Trophoblast cell (in vitro differentiated cells and primary cell): ENCODE data around the gene ZNF610. TPM values are rescaled to one million over a fixed set of nuclear protein-coding genes. Genes with fewer than 3 reads are reported as not detected.
"Not testable (repeated sequence)": the region's sequence is repeated elsewhere in the genome, so short reads cannot be mapped to it uniquely, and the experiment has no call there.

Experiments used
- DNase-seq, 2 donors: peaks; one replicate each; pipeline ENCODE4 v3.0.0-alpha.2; 2016
- H2AFZ ChIP-seq: 2 replicates; pipeline ENCODE4 v1.6.1; 2013; ENCODE audit warnings: low read length, moderate library complexity, mild to moderate bottlenecking; ENCODE audit not compliant: insufficient read depth, poor library complexity
- H2AK5ac ChIP-seq: 2 replicates; pipeline ENCODE4 v1.6.1; 2013; ENCODE audit warnings: mild to moderate bottlenecking, low read length
- H2BK120ac ChIP-seq: 2 replicates; pipeline ENCODE4 v1.6.1; 2013; ENCODE audit warnings: low read length, mild to moderate bottlenecking, moderate library complexity; ENCODE audit not compliant: insufficient read depth, poor library complexity
- H2BK12ac ChIP-seq: 2 replicates; pipeline ENCODE4 v1.6.1; 2013; ENCODE audit warnings: mild to moderate bottlenecking, low read length, moderate library complexity
- H2BK5ac ChIP-seq: 2 replicates; pipeline ENCODE4 v1.6.1; 2013; ENCODE audit warnings: low read length, low read depth, moderate library complexity, mild to moderate bottlenecking; ENCODE audit not compliant: poor library complexity
- H3K14ac ChIP-seq: 2 replicates; pipeline ENCODE4 v1.6.1; 2013; ENCODE audit warnings: mild to moderate bottlenecking, low read length
- H3K18ac ChIP-seq: 2 replicates; pipeline ENCODE4 v1.6.1; 2013; ENCODE audit warnings: mild to moderate bottlenecking, low read length
- H3K23ac ChIP-seq: 2 replicates; pipeline ENCODE4 v1.6.1; 2013; ENCODE audit warnings: low read length
- H3K27ac ChIP-seq: 2 replicates; pipeline ENCODE4 v1.5.1; 2013; ENCODE audit warnings: low read depth, mild to moderate bottlenecking, inconsistent platforms, low read length, moderate library complexity
- H3K27me3 ChIP-seq: 2 replicates; pipeline ENCODE4 v1.6.1; 2013; ENCODE audit warnings: inconsistent platforms, mild to moderate bottlenecking, low read length, moderate library complexity; ENCODE audit not compliant: insufficient read depth
- H3K36me3 ChIP-seq, 2 experiments: 1 replicate in 1 of 2; 2 replicates in 1 of 2; pipeline ENCODE4 v1.6.1; 2013; ENCODE audit warnings: low read length in 2 of 2, mild to moderate bottlenecking in 2 of 2, moderate library complexity in 1 of 2; ENCODE audit not compliant: insufficient read depth in 2 of 2, control insufficient read depth in 1 of 2
- H3K4ac ChIP-seq: 2 replicates; pipeline ENCODE4 v1.6.1; 2013; ENCODE audit warnings: low read depth, mild to moderate bottlenecking, low read length, moderate library complexity
- H3K4me1 ChIP-seq, 2 experiments: 1 replicate in 1 of 2; 2 replicates in 1 of 2; pipeline ENCODE4 v1.6.1; 2013; ENCODE audit warnings: low read length in 2 of 2, mild to moderate bottlenecking in 2 of 2, moderate library complexity in 1 of 2; ENCODE audit not compliant: insufficient read depth in 2 of 2, control insufficient read depth in 1 of 2
- H3K4me2 ChIP-seq: 2 replicates; pipeline ENCODE4 v1.6.1; 2013; ENCODE audit warnings: inconsistent platforms, mild to moderate bottlenecking, low read length, moderate library complexity
- H3K4me3 ChIP-seq: 2 replicates; pipeline ENCODE4 v1.5.1; 2013; ENCODE audit warnings: mild to moderate bottlenecking, low read depth, low read length, inconsistent platforms
- H3K79me1 ChIP-seq: one replicate; pipeline ENCODE4 v1.6.1; 2013; ENCODE audit warnings: low read length
- H3K79me2 ChIP-seq: 2 replicates; pipeline ENCODE4 v1.6.1; 2013; ENCODE audit warnings: low read length, mild to moderate bottlenecking; ENCODE audit not compliant: control insufficient read depth, insufficient read depth, poor library complexity
- H3K9ac ChIP-seq: 2 replicates; pipeline ENCODE4 v1.6.1; 2013; ENCODE audit warnings: mild to moderate bottlenecking, low read length
- H3K9me3 ChIP-seq: 2 replicates; pipeline ENCODE4 v1.6.1; 2013; ENCODE audit warnings: low read depth, mild to moderate bottlenecking, control low read depth, inconsistent platforms, low read length; ENCODE audit not compliant: insufficient read depth
- H4K12ac ChIP-seq: 2 replicates; pipeline ENCODE4 v1.6.1; 2013; ENCODE audit warnings: low read depth, mild to moderate bottlenecking, low read length, moderate library complexity
- H4K8ac ChIP-seq: 2 replicates; pipeline ENCODE4 v1.6.1; 2013; ENCODE audit warnings: low read depth, mild to moderate bottlenecking, low read length, moderate library complexity
- H4K91ac ChIP-seq: one replicate; pipeline ENCODE4 v1.6.1; 2013; ENCODE audit warnings: low read depth, mild to moderate bottlenecking, low read length, moderate library complexity
- WGBS: extraction: QIAGEN DNeasy Blood & Tissue Kit; methylation state at CpG from one replicate; pipeline ENCODE4 v1.1.7; 2013; ENCODE audit warnings: missing lambda C conversion rate; ENCODE audit not compliant: insufficient read length, insufficient coverage; ENCODE audit errors: extremely low coverage; 5-methylcytosine and 5-hydroxymethylcytosine counted together
- polyA plus RNA-seq: library from polyadenylated mRNA; stranded (reverse); fragments of 200-250 nt; gene quantifications from 2 replicates; pipeline ENCODE4 v1.2.3, GENCODE V29; 2013

Gene ZNF610
- polyA plus RNA-seq = 4.7 and 5.2 TPM in 2 replicates

- Histone ChIP-seq H3K4me2 (peak within 1 kb of the TSS; percentile 95), H4K12ac (peak within 1 kb of the TSS; percentile 85), H3K9me3 (peaks cover 19% of the 10 kb centered on the region), H2BK120ac (peak within 1 kb of the TSS; percentile 72), H3K14ac (peak within 1 kb of the TSS; percentile 89), H4K8ac (peak within 1 kb of the TSS; percentile 95), H3K18ac (peak within 1 kb of the TSS; percentile 82), H3K36me3 (peaks cover 4% of the 10 kb centered on the region in 2 experiments), H3K27ac (no peak within 1 kb of the TSS), H3K4me3 (peak within 1 kb of the TSS; percentile 79), H2AK5ac (peak within 1 kb of the TSS; percentile 19), H3K79me1 (peaks cover 7% of the 10 kb centered on the region), H2BK12ac (no peak within 1 kb of the TSS), H3K79me2 (peaks cover 5% of the 10 kb centered on the region), H2BK5ac (peak within 1 kb of the TSS; percentile 14), H4K91ac (peak within 1 kb of the TSS; percentile 88), H3K4me1 (peaks cover 3 to 4% of the 10 kb centered on the region in 2 experiments), H3K23ac (no peak within 1 kb of the TSS), H2AFZ (peak within 1 kb of the TSS; percentile 88), H3K4ac (peak within 1 kb of the TSS; percentile 64), H3K9ac (peak within 1 kb of the TSS; percentile 81), H3K27me3 (no peaks in the 10 kb centered on the region)
- DNase-seq = peak; percentile 82 to 88
- WGBS = no CpG with 5 or more reads among the region's 55 CpGs
Observed at GRCh38 chr19:52336117-52336790, at the start of gene ZNF610. TSS of gene ZNF610 (plus strand) at chr19:52336243. CDS start at chr19:52349173, 12,930 bp downstream.

GRCh38 chr19:52286256-52286655, 49.8 kb upstream of the ZNF610 start:
- H2AK5ac ChIP-seq = no peak overlapping the region
- peaks cover 24 to 46% of the 10 kb centered on the region in 2 experiments for H3K36me3 ChIP-seq
- H3K14ac ChIP-seq = no peak overlapping the region
- no peaks in the 10 kb centered on the region for H3K79me2 ChIP-seq
- no peaks in the 10 kb centered on the region for H3K27me3 ChIP-seq
- no peak overlapping the region for H3K4me2 ChIP-seq
- no peak overlapping the region for H2BK5ac ChIP-seq
- no peak overlapping the region for H4K8ac ChIP-seq
- no peak overlapping the region for H3K27ac ChIP-seq
- no peak overlapping the region for H2BK120ac ChIP-seq
- H4K12ac ChIP-seq = no peak overlapping the region
- no peak overlapping the region for H3K4me3 ChIP-seq
- DNase-seq = no peak
- no peak overlapping the region for H3K4ac ChIP-seq
- H3K79me1 ChIP-seq = no peaks in the 10 kb centered on the region
- H2BK12ac ChIP-seq = no peak overlapping the region
- no peak overlapping the region for H3K23ac ChIP-seq
- H3K18ac ChIP-seq = no peak overlapping the region
- no CpG with 5 or more reads among the region's 6 CpGs for WGBS
- H3K9me3 ChIP-seq = no peaks in the 10 kb centered on the region
- no peak overlapping the region for H2AFZ ChIP-seq
- no peak overlapping the region for H3K9ac ChIP-seq
- H3K4me1 ChIP-seq = no peaks in the 10 kb centered on the region
- no peak overlapping the region for H4K91ac ChIP-seq

GRCh38 chr19:52291781-52292180, 44.3 kb upstream of the ZNF610 start:
- Histone ChIP-seq H3K14ac (no peak overlapping the region), H2BK120ac (no peak overlapping the region), H3K36me3 (peaks cover 9 to 19% of the 10 kb centered on the region in 2 experiments), H4K8ac (no peak overlapping the region), H2AFZ (no peak overlapping the region), H2AK5ac (no peak overlapping the region), H3K27ac (no peak overlapping the region), H4K12ac (no peak overlapping the region), H3K4me3 (no peak overlapping the region), H3K23ac (no peak overlapping the region), H3K79me1 (no peaks in the 10 kb centered on the region), H4K91ac (no peak overlapping the region), H3K4ac (no peak overlapping the region), H3K27me3 (no peaks in the 10 kb centered on the region), H3K9me3 (no peaks in the 10 kb centered on the region), H3K4me1 (peaks cover 0 to 3% of the 10 kb centered on the region in 2 experiments), H3K18ac (no peak overlapping the region), H3K79me2 (no peaks in the 10 kb centered on the region), H2BK5ac (no peak overlapping the region), H2BK12ac (no peak overlapping the region), H3K4me2 (no peak overlapping the region), H3K9ac (no peak overlapping the region)
- no CpG with 5 or more reads among the region's 3 CpGs for WGBS
- no peak for DNase-seq

DNA sequence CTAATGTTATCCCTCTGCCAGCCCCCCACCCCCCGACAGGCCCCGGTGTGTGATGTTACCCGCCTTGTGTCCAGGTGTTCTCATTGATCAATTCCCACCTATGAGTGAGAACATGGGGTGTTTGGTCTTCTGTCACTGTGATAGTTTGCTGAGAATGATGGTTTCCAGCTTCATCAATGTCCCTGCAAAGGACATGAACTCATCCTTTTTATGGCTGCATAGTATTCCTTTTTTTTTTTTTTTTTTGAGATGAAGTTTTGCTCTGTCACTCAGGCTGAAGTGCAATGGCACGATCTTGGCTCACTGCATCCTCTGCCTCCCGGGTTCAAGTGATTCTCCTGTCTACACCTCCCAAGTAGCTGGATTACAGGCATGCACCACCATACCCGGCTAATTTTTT, 43.1 kb upstream of the ZNF610 start:
- WGBS = no CpG with 5 or more reads among the region's 6 CpGs
- DNase-seq, H3K4me2 ChIP-seq, H2BK12ac ChIP-seq, H3K27me3 ChIP-seq, H3K79me1 ChIP-seq, H3K9ac ChIP-seq, H3K23ac ChIP-seq, H3K4ac ChIP-seq, H3K4me3 ChIP-seq, H4K12ac ChIP-seq, H3K27ac ChIP-seq, H3K14ac ChIP-seq, H3K18ac ChIP-seq, H2BK120ac ChIP-seq, H2AFZ ChIP-seq, H3K4me1 ChIP-seq, H2AK5ac ChIP-seq, H3K9me3 ChIP-seq, H3K79me2 ChIP-seq, H4K91ac ChIP-seq, H4K8ac ChIP-seq, H2BK5ac ChIP-seq: not testable (repeated sequence)
- H3K36me3 ChIP-seq = peaks cover 8 to 17% of the 10 kb centered on the region in 2 experiments
